NOMO-1 treated with DMSO at 0.1 percent for 48 hours (cell line): ENCODE measurements around the gene TASL.
"Not testable (repeated sequence)": the region's sequence is repeated elsewhere in the genome, so short reads cannot be mapped to it uniquely, and the experiment has no call there.

Source experiments
- DNase-seq: peaks from one replicate; lab custom pipeline; 2025; ENCODE audit not compliant: unreplicated experiment; lab: John Stamatoyannopoulos, UW

Gene TASL, protein sequence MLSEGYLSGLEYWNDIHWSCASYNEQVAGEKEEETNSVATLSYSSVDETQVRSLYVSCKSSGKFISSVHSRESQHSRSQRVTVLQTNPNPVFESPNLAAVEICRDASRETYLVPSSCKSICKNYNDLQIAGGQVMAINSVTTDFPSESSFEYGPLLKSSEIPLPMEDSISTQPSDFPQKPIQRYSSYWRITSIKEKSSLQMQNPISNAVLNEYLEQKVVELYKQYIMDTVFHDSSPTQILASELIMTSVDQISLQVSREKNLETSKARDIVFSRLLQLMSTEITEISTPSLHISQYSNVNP

GRCh38 chrX:30577362-30577991, at the start of gene TASL:
TSS of gene TASL (minus strand) at chrX:30577766. CDS start at chrX:30560355, 17,411 bp downstream.
- DNase-seq = peak; percentile 96

- no peak for DNase-seq
These were observed 48.8 kb upstream of the TASL start for GRCh38 chrX:30626402-30626801.

DNA sequence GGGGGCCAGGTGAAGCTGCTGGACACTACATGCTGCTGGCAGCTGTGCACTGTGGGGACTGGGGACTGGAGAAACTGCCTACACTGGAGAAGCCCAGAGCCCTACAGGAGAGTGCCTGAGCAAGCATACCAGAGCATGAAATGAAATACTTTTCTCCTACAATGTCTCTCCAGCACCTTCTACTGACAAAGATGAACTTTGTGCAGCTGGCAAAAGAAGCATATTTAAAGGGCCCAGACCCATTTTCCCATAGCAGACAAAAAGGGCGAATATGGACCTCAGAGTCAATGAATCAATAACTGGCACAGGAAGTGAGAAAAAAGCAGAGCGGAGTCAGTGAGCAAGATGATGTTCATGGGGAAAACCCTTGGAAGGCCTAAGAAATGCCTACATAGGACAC, 44.8 kb upstream of the TASL start:
- no peak for DNase-seq

DNA sequence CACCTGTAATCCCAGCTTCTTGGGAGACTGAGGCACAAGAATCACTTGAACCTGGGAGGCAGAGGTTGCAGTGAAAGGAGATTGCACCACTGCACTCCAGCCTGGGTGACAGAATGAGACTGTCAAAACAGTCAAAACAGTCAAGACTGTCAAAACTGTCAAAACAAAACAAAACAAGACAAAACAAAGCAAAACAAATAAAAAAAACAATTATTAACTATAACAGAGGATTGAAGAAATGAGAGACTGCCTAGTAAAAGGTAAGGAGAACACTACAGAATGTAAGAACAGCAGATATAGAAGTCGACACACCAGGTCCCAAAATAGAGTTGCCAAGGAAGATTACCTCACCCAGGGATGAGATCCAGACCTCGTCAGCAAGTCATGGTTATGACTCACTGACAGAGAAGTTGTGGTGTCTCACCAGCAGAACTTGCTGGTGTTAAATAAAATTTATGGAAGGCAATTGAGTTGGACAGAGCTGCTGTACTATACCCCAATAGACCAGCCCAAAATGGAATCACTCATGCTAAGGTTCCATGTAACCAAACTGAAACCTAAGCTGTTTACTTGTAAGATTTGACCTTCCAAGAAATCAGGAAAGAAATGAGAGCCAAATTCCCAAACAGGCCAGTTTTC, 43.5 kb upstream of the TASL start:
- peak; percentile 85 for DNase-seq

DNA sequence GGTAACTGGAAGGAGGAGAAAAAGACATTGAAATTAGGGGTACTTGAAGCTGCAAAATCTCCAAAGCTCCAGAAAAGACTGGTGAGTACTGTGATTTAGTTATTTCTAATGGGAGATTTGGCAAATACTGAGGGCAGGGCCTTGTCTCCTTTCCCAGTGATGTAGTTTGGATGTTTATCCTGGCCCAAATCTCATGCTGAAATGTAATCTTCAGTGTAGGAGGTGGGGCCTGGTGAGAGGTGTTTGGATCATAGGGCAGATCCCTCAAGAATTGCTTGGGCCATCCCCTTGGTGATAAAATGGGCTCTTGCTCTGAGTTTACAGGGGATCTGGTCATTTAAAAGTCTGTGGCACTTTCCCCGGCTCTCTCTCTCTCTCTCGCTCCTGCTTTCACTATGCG, 42.6 kb upstream of the TASL start:
- no peak for DNase-seq

DNA sequence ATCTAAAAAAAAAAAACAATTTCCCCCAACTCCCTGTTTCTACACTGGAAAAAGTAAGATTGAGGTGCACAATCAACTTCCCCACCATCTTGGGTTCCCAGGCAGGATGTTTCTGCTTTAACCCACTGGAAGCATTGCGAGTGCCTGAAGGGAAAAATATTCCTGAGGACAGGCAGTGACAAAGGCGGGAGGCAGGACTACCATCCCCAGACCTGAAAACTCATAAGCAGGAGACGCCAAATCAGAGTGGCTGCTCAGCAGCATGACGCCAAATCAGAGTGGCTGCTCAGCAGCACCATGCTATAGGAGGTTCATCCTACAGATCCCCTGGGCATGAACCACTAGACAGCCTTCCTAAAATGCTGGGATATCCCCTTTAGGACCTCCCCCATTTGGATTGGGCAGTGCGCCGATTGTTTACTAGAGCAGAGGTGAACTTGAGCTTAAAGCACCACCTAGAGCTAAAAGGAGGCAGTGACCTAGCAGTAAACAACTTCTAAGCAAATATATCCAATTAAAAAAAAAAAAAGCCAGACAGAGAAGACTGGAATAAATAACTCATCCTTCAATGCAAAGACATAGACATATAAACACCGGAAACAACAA, 40.7 kb upstream of the TASL start:
- DNase-seq = peak; percentile 60

- DNase-seq = no peak
These were observed 37.7 kb upstream of the TASL start for GRCh38 chrX:30615229-30615628.

GRCh38 chrX:30613721-30614120, 36.2 kb upstream of the TASL start:
- DNase-seq = peak; percentile 98

GRCh38 chrX:30612250-30612655, 34.7 kb upstream of the TASL start:
- peak; percentile 70 for DNase-seq

DNA sequence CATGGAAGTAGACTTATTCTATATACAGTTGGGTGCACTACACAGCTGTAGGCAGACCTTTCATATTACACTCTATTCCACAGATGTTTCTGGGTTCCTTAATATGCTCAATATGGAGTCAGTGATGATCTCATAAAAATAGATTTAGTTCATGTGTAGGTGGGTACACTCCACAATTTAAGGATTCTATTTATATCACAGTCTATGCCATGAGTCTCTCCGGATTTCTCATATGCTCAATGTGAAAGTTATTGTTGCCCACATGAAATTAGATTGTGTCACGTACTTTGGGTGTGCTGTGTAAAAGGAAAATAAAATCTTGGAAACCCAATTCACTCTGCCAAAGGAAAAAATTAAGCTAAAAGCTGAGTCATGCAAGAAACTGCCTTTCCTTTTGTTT, 32.5 kb upstream of the TASL start:
- no peak for DNase-seq

- no peak for DNase-seq
These were observed 29.6 kb upstream of the TASL start for GRCh38 chrX:30607155-30607554.

- not testable (repeated sequence) for DNase-seq
These were observed 23.0 kb upstream of the TASL start for GRCh38 chrX:30600269-30601176.

DNA sequence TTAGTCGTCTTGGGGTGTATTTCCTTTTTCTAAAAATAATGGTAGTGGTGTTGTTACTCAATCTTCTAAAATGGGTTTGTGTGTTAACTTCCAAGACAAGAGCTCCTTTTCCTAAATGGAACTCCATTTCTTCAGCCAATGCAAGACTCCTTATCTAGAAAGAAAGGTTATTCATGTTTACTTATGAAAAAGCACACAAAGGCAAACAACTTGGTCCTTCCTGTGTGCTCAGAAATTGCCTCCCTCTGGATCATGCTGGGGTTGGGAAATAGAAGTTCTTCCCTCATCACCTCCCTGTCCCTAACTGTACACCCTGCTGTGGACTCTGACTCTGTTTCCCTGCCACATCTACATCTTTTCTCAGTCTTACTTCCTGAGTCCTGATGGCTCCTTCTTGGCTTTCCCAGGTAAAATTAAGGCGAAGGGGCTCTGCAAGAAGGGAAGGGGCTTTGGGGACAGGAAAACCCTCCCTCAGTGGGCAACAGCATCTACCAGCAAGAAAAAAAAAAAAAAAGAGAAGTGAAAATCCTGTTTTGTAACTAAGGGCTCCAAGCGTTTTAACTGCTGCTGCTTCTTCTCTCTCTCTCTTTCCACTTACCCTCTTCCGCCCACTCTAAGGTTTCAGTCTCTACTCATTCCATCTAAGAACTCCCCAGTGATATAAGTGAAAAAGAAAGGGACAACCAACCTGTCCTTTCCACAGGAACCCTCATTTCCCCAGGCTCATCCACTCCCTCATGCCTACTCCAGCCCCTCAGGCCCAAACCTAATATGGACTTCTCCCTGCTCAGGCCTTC, 19.8 kb upstream of the TASL start:
- peak; percentile 92 for DNase-seq

- no peak for DNase-seq
These were observed 16.1 kb upstream of the TASL start for GRCh38 chrX:30593440-30594200.

- DNase-seq = peak; percentile 65
These were observed 15.3 kb upstream of the TASL start for GRCh38 chrX:30592831-30593230.

- peak; percentile 80 for DNase-seq
These were observed 12.8 kb upstream of the TASL start for GRCh38 chrX:30590368-30590767.

GRCh38 chrX:30589146-30589888, 11.8 kb upstream of the TASL start:
- peak; percentile 72 for DNase-seq

DNA sequence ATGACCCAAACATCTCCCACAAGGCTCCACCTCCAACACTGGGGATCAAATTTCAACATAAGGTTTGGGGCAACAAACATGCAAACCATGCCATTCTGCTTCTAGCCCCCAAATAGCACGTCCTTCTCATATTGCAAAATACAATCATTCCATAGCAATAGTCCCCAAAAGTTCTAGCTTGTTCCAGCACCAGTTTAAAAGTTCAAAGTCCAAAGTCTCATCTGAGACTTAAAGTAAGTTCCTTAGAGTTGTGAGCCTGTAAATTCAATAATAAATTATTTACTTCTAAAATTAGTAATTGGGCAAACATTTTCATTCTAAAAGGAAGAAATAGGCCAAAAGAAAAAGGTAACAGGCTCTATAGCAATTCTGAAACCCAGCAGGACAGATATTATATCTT, 8.9 kb upstream of the TASL start:
- DNase-seq = no peak

GRCh38 chrX:30582664-30583063, 5.1 kb upstream of the TASL start:
- no peak for DNase-seq
